Ovary (tissue), 3 donors: ENCODE results near the gene KCNMB3.
"Not testable (repeated sequence)": the region's sequence is repeated elsewhere in the genome, so short reads cannot be mapped to it uniquely, and the experiment has no call there.

Experiments
- CTCF ChIP-seq, 3 donors: fragments of 450-650 bp in 2 of 3; fragments of 200-600 bp in 1 of 3; IDR thresholded peaks; one replicate each; pipeline versions ENCODE4 v1.5.1 to v1.8.0; 2016 to 2022; ENCODE audit warnings: antibody characterized with exemption in 3 of 3, mild to moderate bottlenecking in 1 of 3
- POLR2A ChIP-seq: fragments of 450-650 bp; IDR thresholded peaks from one replicate; pipeline ENCODE4 v1.6.1; 2017; ENCODE audit warnings: antibody characterized with exemption, mild to moderate bottlenecking, moderate library complexity
- donor health status: DM: no; HTN: no; CAD: no.

GRCh38 chr3:179242859-179243258 is 8.1 kb downstream of the KCNMB3 start:
- not testable (repeated sequence) for TF ChIP-seq CTCF (IDR thresholded peaks at IDR 0.05); POLR2A
